22Rv1 (cell line): ENCODE data around the gene RNU6-9.
A peak's percentile ranks its signal among the peaks of the same experiment; 100 is the strongest.

Experiments used
- CTCF ChIP-seq: fragments of 450-650 bp; IDR thresholded peaks from 2 replicates; pipeline ENCODE4 v1.5.1; 2017; ENCODE audit warnings: mild to moderate bottlenecking
- ZFX ChIP-seq: fragments of 450-650 bp; IDR thresholded peaks from 2 replicates; pipeline ENCODE4 v1.6.1; 2017; ENCODE audit warnings: antibody characterized with exemption, borderline replicate concordance

GRCh38 chr19:920051-920864, 27.0 kb downstream of the RNU6-9 start:
- peak; percentile 15; the same call in 1 of the 2 replicates for TF ChIP-seq CTCF
- no peak for TF ChIP-seq ZFX
